ELR (cell line): ENCODE results near the gene SERPINA1.
"Not testable (repeated sequence)": the region's sequence is repeated elsewhere in the genome, so short reads cannot be mapped to it uniquely, and the experiment has no call there.

ENCODE experiments used
- DNase-seq: peaks from one replicate; pipeline ENCODE4 v3.0.0-alpha.2; 2015; ENCODE audit warnings: low read depth

Gene SERPINA1

DNA sequence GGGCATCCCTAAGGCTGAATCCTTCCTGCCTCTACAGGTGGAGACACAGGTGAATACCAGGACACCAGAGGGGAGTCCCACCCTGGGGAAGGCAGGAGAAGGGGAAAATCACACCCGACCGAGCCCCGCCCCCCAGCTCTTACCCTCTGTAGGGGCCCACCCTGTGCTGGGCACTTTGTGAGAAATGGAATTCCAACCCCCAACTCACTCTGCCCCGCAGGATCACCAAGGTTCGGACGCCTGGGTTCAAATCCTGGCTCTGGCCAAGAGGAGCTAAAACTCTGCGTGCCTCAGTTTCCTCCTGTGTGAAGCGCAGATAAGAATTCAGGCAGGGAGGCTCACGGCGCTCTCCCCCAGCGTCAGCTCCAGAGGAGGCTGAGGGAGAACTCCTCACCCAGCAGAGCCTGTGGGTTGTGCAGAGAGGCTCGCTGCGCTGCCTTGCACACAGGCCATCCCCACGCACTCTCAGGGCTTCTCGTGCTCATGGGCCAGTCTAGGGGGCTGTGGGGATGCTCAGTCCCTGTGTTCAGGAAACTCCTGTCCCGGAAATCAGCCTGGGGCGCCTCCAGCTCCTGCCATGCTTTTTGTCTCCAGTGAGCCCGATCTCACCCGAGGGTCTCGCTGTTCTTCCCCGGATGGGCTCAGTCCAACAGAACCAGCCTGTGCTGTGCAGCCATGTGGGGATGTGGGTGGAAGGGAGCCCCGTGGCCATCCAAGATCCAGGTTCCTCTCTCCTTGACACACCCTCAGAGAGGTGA, 18.5 kb downstream of the SERPINA1 start:
- not testable (repeated sequence) for DNase-seq

- no peak for DNase-seq
These were observed 19.4 kb downstream of the SERPINA1 start for GRCh38 chr14:94368956-94369355.

GRCh38 chr14:94368243-94368590, 20.2 kb downstream of the SERPINA1 start:
- no peak for DNase-seq

DNA sequence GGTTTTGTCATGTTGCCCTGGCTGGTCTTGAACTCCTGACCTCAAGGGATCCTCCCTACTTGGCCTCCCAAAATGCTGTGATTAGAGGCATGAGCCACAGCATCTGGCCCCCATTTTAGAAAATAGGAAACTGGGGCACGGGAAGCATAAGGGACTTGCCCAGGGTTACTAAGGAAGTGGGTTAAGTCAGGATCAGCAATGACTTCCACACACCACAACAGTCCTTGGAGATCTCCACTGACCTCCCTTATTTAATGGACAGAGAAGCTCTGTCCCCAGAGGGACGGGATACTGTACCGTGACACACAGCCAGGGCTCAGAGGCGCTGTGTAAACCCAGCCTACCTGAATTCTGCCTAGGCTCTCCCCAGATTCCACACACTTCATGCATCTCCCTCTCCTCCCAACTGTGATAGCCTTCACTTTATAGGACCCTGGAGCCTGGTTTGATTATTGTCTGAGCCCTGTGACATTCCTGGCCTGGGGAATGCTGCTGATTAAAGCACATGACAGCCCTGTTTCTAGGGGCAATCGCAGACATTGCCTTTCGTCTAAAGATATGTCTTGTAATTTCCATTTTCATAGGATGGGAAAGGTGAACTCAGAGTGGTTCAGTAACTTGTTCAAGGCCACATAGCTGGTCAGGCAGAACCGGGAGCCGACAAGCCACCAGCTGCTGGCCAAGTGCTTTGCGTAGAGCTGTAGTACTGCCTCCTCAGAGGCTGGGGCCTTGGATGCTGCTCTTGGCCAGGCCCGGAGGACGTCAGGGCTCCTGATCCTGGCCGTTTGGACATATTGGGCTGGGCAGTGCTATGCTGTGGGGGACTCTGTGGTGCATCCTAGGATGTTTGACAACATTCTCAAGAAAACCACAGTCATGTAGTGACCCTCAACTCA, 20.8 kb downstream of the SERPINA1 start:
- DNase-seq: no peak

DNA sequence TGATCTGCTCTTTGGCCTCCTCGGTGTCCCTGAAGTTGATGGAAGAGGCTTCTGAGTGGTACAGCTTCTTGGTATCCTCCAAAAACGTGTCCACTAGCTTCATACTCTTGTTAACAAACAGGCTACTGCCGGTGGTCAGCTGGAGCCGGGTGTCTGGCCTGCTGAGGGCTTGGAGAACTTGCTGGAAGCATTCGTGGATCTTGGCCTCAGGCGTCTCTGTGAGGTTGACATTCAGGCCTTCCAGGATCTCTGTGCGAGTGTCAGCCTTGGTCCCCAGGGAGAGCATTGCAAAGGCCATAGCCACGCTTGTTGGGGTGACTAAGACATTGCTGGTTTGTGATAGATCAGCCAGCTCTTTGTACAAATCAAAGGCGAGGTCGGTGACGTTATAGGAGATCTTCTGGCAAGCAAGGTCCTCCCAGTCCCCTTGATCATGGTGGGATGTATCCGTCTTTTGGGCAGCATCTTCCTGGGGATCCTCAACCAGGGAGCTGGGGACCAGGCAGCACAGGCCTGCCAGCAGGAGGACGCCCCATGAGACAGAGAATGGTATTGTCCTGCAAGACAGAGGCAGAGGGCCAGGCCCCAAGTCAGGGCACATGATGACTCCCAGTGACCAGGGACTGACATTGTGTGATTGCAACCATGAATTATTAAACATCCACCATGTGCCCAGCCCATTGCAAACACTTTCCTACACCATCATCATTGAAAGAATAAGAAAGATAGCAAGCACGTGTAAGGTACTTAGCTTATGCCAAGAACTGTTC, 22.1 kb downstream of the SERPINA1 start, which contains the start of gene SERPINA2:
TSS of gene SERPINA2 (minus strand) at position 553 of the 770 bp plus-strand sequence.
- DNase-seq: no peak

GRCh38 chr14:94365624-94366023, 22.8 kb downstream of the SERPINA1 start:
- no peak for DNase-seq

DNA sequence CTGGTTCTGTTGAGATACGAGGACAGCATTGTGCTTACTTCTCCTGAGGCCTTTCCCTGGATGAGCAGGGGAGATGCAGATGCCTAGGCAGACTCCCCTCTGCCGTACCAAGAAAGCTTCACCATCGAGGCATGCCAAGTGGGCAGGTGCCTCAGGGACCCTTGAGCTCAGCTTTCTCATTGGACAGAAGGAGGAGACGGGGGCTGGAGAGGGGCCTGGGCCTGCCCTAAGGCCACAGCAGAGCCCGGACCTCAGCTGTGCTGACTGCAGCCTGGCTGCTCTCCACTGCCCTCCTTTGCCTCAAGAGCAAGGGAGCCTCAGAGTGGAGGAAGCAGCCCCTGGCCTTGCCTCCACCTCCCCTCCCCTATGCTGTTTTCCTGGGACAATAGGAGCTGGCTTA, 23.4 kb downstream of the SERPINA1 start:
- DNase-seq: no peak

- no peak for DNase-seq
These were observed 24.4 kb downstream of the SERPINA1 start for GRCh38 chr14:94364037-94364436.

DNA sequence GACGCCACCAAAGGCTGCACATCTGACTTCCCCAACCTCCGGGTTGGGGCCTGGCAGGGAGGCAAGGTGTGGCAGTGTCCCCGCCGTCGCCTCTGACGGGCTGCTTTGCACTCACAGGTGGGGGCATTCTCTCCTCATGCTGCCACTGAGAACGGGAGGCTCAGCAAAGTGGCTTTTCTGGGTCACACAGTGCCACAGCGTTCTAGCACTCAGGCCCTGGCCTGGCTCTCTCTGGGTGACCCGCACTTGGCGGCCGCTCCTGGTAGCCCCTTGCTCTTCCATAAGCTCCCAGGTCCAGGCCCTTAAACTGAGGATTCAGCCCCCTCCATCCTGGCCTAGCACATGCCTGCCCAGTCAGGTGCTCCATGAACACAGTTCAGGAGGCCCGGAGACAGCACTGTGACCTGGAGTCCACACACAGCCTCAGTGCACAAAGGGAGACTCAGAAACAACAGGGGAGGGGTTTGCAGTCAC, 25.2 kb downstream of the SERPINA1 start:
- no peak for DNase-seq

- DNase-seq: no peak
These were observed 25.7 kb downstream of the SERPINA1 start for GRCh38 chr14:94362614-94363133.

- DNase-seq: no peak
These were observed 26.7 kb downstream of the SERPINA1 start for GRCh38 chr14:94361682-94362081.

GRCh38 chr14:94360945-94361565, 27.3 kb downstream of the SERPINA1 start:
- no peak for DNase-seq

DNA sequence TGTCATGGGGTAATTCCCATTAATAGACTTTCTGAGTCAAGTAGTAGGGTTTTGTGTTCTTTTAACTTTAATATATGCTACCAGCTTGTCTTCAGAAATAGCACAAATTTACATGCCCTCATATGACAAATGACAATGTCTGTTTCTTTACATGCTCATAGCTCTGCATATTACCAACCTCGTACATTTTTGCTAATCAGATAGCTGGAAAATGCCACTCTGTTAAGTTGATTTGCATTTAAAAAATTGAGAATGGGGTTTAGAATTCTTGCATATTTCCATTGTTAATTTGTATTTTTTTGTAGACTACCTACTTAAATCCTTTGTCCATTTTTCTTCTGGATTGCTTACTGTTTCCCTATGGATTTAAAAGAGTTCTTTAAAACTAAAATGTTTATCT, 31.2 kb downstream of the SERPINA1 start:
- DNase-seq: no peak

- DNase-seq: no peak
These were observed 31.9 kb downstream of the SERPINA1 start for GRCh38 chr14:94356379-94357056.

DNA sequence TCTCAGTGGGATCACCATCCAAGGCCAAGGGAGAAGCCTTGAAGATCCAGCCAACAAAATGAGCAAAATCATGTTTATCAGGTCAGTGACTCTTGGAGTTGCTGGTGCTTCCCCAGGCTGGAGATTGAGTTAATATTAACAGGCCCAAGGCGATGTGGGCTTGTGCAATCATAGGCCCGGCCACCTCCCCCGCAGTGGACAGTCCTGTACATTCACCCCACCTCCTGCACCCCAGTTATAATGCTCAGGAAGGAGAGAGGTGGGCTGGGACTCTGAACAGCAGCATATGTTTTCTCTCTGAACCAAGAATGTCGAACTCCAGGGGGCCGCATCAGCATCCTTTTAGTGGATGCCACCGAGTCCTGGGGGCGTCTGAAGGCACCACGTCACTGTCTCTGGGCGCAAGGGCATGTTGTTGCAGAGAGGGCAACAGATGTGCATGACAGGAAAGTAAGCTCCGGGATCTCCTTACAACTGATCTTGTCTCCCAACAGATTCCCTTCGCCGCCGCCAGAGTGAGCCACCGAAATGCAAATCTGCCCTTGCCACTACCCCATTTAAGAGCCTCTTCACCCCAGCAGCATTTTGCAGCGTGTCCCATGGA, 33.1 kb downstream of the SERPINA1 start:
- DNase-seq: peak; percentile 68

DNA sequence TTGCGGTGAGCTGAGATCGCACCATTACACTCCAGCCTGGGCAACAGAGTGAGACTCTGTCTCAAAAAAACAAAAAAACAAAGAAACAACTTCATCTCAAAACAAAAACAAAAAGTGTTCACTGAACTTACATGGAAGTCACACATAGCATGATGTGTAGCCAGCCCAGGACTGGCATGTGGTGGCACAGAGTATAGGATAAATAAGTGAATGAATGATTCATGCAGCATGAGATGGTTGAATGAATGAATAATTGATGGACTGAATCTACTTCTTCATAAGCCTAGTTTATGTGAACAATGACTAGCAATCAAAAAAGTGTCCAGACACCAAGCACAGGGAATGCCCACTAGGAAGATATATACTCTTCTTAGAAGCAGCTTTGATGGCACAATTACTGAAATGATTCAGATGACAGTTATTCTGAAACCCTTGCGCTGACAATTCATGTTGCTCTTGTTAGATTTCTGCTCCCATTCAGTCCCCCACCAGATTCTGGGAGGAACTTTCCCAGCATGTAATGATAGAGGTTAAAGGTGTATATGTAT, 33.7 kb downstream of the SERPINA1 start:
- peak; percentile 20 for DNase-seq

DNA sequence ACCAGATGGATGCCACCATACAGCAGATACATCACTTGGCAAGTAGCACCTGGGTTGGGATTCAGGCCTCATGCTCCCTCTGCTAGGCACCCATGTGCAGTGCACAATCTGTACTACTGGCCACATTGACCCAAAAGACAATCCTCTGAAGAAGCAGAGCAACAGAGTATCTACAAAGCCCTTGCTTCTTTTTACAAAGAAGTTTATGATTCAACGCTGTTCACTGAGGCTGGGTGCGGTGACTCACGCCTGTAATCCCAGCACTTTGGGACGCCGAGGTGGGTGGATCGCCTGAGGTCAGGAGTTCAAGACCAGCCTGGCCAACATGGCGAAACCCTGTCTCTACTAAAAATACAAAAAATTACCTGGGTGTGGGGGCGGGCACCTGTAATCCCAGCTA, 34.2 kb downstream of the SERPINA1 start:
- peak; percentile 52 for DNase-seq

GRCh38 chr14:94349276-94349675, 39.1 kb downstream of the SERPINA1 start:
- DNase-seq: no peak

DNA sequence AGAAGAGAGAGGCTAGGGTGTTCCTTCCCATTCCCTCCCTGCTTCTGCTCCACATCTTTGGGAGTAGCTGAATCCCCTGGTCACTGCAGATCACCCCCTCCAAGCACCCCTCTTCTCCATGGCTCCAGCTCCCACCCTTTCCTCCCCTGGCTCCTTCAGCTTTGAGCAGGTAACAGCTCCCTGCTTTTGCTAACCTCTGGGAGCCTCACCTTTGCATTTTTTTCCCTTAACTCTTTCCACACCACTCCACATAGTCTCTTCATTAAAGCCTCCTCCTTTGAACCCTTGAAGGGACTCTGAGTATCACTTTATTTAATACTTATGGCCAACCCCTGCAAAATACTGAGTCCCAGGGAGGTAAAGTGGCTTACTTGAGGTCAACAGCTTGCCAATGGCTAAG, 39.6 kb downstream of the SERPINA1 start:
- no peak for DNase-seq

- peak; percentile 21 for DNase-seq
These were observed 41.6 kb downstream of the SERPINA1 start for GRCh38 chr14:94346841-94347240.
